K562 (cell line): ENCODE results near the gene HES3. TPM values are rescaled to one million over a fixed set of nuclear protein-coding genes. Genes with fewer than 3 reads are reported as not detected.
A peak's percentile ranks its signal among the peaks of the same experiment; 100 is the strongest.

Experiments
- ATAC-seq: fragments of 200-7000 bp; cut with Tn5 transposase; 3 replicates; pipeline ENCODE4 v1.9.1; 2020; ENCODE audit warnings: moderate library complexity
- BruUV-seq: library from RNA; stranded (reverse); fragments of 400-500 nt; replicated peaks from 2 replicates; lab custom pipeline; 2021; lab: Mats Ljungman, UMichigan
- CTCF ChIA-PET: fragments of 300-600 bp; formaldehyde crosslinking; extraction: SDS; loops from one replicate; lab custom pipeline; 2021; ENCODE audit warnings: low intra/inter-chr PET ratio; lab: Yijun Ruan, JAX
- POLR2A ChIA-PET: fragments of 300-600, 350-650 bp; sonication (Branson Sonifier 250); formaldehyde crosslinking; extraction: SDS; loops from one replicate; lab custom pipeline; 2021; ENCODE audit warnings: antibody characterized with exemption, inconsistent platforms; lab: Yijun Ruan, JAX
- DNase-seq, 4 experiments: peaks; one replicate each; pipeline versions ENCODE4 v3.0.0 to v3.0.0-alpha.2; 2011 to 2018; ENCODE audit warnings: low spot score in 3 of 4, mixed read lengths in 3 of 4; ENCODE audit errors: extremely low read depth in 1 of 4
- FAIRE-seq: peaks from 2 replicates; lab custom pipeline; 2011; peaks lifted over from hg19 to GRCh38; lab: Jason Lieb, UNC
- H2AFZ ChIP-seq: 2 replicates; pipeline ENCODE4 v1.6.0; 2011; ENCODE audit warnings: low read depth, low read length, control low read depth, inconsistent platforms
- H3K27ac ChIP-seq: fragments of 200-600 bp; 3 replicates; pipeline ENCODE4 v1.8.0; 2011; ENCODE audit warnings: low read depth, mild to moderate bottlenecking, control low read depth, inconsistent platforms, low read length, moderate library complexity, mixed read lengths; ENCODE audit errors: extremely low read depth
- H3K27me3 ChIP-seq, 2 experiments: fragments of 300-600 bp in 1 of 2; 2 replicates in 1 of 2; 3 replicates in 1 of 2; pipeline versions ENCODE4 v1.6.0 to v1.8.0; 2011; ENCODE audit warnings: inconsistent platforms in 2 of 2, low read length in 2 of 2, mild to moderate bottlenecking in 1 of 2, mixed read lengths in 1 of 2, moderate library complexity in 1 of 2; ENCODE audit not compliant: control insufficient read depth in 2 of 2, insufficient read depth in 2 of 2
- H3K36me3 ChIP-seq: fragments of 300-600 bp; 3 replicates; pipeline ENCODE4 v1.8.0; 2011; ENCODE audit warnings: mild to moderate bottlenecking, low read length, inconsistent platforms; ENCODE audit not compliant: control insufficient read depth, insufficient read depth
- H3K4me1 ChIP-seq, 2 experiments: fragments of 200-600 bp in 1 of 2; replicated peaks in 1 of 2; 2 replicates in 1 of 2; 3 replicates in 1 of 2; pipeline versions ENCODE4 v1.5.1 to v1.8.0; 2011; ENCODE audit warnings: inconsistent platforms in 2 of 2, low read length in 2 of 2, mild to moderate bottlenecking in 1 of 2, mixed read lengths in 1 of 2, moderate library complexity in 1 of 2; ENCODE audit not compliant: control insufficient read depth in 2 of 2, insufficient read depth in 2 of 2
- H3K4me2 ChIP-seq: 2 replicates; pipeline ENCODE4 v1.6.1; 2011; ENCODE audit warnings: low read length, control low read depth, inconsistent platforms, mixed read lengths; ENCODE audit not compliant: insufficient read depth
- H3K4me3 ChIP-seq: fragments of 200-600 bp; sonication (generic), shearing (Covaris generic); 2 replicates; pipeline ENCODE4 v1.5.1; 2016; ENCODE audit warnings: control low read depth, inconsistent platforms
- H3K79me2 ChIP-seq: fragments of 200-600 bp; 3 replicates; pipeline ENCODE4 v1.8.0; 2011; ENCODE audit warnings: low read length, inconsistent platforms; ENCODE audit not compliant: control insufficient read depth, insufficient read depth
- H3K9ac ChIP-seq, 2 experiments: 2 replicates each; pipeline versions ENCODE4 v1.6.0 to v1.6.1; 2011; ENCODE audit warnings: low read depth in 2 of 2, low read length in 2 of 2, control low read depth in 1 of 2, inconsistent platforms in 1 of 2, mild to moderate bottlenecking in 1 of 2, mixed read lengths in 1 of 2; ENCODE audit not compliant: insufficient read depth in 1 of 2
- H3K9me1 ChIP-seq: one replicate; pipeline ENCODE4 v1.6.0; 2011; ENCODE audit warnings: inconsistent platforms, mild to moderate bottlenecking, low read length, moderate library complexity; ENCODE audit not compliant: control insufficient read depth, insufficient read depth
- H3K9me3 ChIP-seq: replicated peaks from 2 replicates; pipeline ENCODE4 v1.5.1; 2011; ENCODE audit warnings: low read depth, low read length, inconsistent platforms; ENCODE audit not compliant: control insufficient read depth, insufficient read depth
- H4K20me1 ChIP-seq: replicated peaks from 2 replicates; pipeline ENCODE4 v1.6.1; 2011; ENCODE audit warnings: low read length, inconsistent platforms, mixed read lengths; ENCODE audit not compliant: control insufficient read depth, insufficient read depth
- ATF1 ChIP-seq, 2 experiments: fragments of 450-650 bp in 1 of 2; IDR thresholded peaks; 2 replicates each; pipeline ENCODE4 v1.6.1; 2016; ENCODE audit warnings: missing compliant biosample characterization in 1 of 2, missing genetic modification characterization in 1 of 2
- BRCA1 ChIP-seq, 2 experiments: fragments of 450-650 bp in 1 of 2; sonication (generic) in 1 of 2; formaldehyde crosslinking in 1 of 2; IDR thresholded peaks; 2 replicates each; pipeline versions ENCODE4 v1.5.0 to v1.6.1; 2017 to 2020; ENCODE audit warnings: mild to moderate bottlenecking in 1 of 2, missing genetic modification reagents in 1 of 2
- CLOCK ChIP-seq: fragments of 250-450 bp; sonication (Bioruptor Pico); IDR thresholded peaks from 2 replicates; pipeline ENCODE4 v1.4.0; 2020; ENCODE audit warnings: mild to moderate bottlenecking, moderate library complexity, borderline replicate concordance
- ESRRB ChIP-seq: fragments of 250-450 bp; sonication (Bioruptor Pico); IDR thresholded peaks from 2 replicates; pipeline ENCODE4 v1.5.0; 2020; ENCODE audit warnings: mild to moderate bottlenecking, moderate library complexity, borderline replicate concordance
- HDAC1 ChIP-seq, 2 experiments: fragments of 450-650 bp; IDR thresholded peaks; 2 replicates each; pipeline ENCODE4 v1.6.1; 2016 to 2017; ENCODE audit warnings: inconsistent platforms in 1 of 2, mild to moderate bottlenecking in 1 of 2, moderate library complexity in 1 of 2
- MYBL2 ChIP-seq, 2 experiments: fragments of 450-650 bp in 1 of 2; sonication (generic) in 1 of 2; formaldehyde crosslinking in 1 of 2; IDR thresholded peaks; 2 replicates each; pipeline versions ENCODE4 v1.6.1 to v1.8.1; 2017 to 2022; ENCODE audit warnings: borderline replicate concordance in 1 of 2, inconsistent platforms in 1 of 2, low read depth in 1 of 2, mild to moderate bottlenecking in 1 of 2, missing genetic modification reagents in 1 of 2, moderate library complexity in 1 of 2
- NR3C1 ChIP-seq: sonication (generic); formaldehyde crosslinking; IDR thresholded peaks from 2 replicates; pipeline ENCODE4 v1.8.1; 2022; ENCODE audit warnings: missing genetic modification reagents
- RBFOX2 ChIP-seq: fragments of 200-400 bp; formaldehyde crosslinking; IDR thresholded peaks from 2 replicates; pipeline ENCODE4 v1.6.1; 2017; ENCODE audit warnings: low read depth, mild to moderate bottlenecking, low read length, moderate library complexity
- SAFB2 ChIP-seq: fragments of 200-400 bp; formaldehyde crosslinking; IDR thresholded peaks from 2 replicates; pipeline ENCODE4 v1.6.1; 2018; ENCODE audit warnings: borderline replicate concordance, low read length, low read depth, moderate library complexity; ENCODE audit not compliant: severe bottlenecking
- SMARCA5 ChIP-seq: fragments of 450-650 bp; IDR thresholded peaks from 2 replicates; pipeline ENCODE4 v1.6.1; 2016
- SRSF9 ChIP-seq: fragments of 200-400 bp; formaldehyde crosslinking; IDR thresholded peaks from 2 replicates; pipeline ENCODE4 v1.6.1; 2017; ENCODE audit warnings: low read depth, low read length, borderline replicate concordance
- WGBS: fragments of 100-300 bp; shearing (Covaris generic); methylation state at CpG from one replicate; pipeline ENCODE4 v1.1.6; 2016; ENCODE audit warnings: low coverage, mixed read lengths; ENCODE audit not compliant: insufficient coverage; ENCODE audit errors: missing lambda C conversion rate; 5-methylcytosine and 5-hydroxymethylcytosine counted together
- in situ Hi-C: fragments of 300-500 bp; cut with MboI; formaldehyde crosslinking; loops from 4 replicates; pipeline ENCODE4 v1.15.0; 2018; ENCODE audit warnings: inconsistent platforms, mixed read lengths
- intact Hi-C: fragments of 100-400 bp; cut with micrococcal nuclease; formaldehyde crosslinking; loops from 2 replicates; pipeline ENCODE4 v1.14.2; 2022
- polyA plus RNA-seq, 8 experiments: library from polyadenylated mRNA; depleted of rRNA in 4 of 8; stranded (reverse) in 5 of 8; unstranded in 3 of 8; fragments of >200 nt; fragmentation: Nextera tagmentation in 2 of 8; fragmentation: Illumina TruSeq in 1 of 8; extraction: Ambion mirVana in 2 of 8; extraction: Trizol in 1 of 8; gene quantifications; 2 replicates each; pipeline versions ENCODE4 v1.2.1 to v1.2.3, GENCODE V29; 2011 to 2014; ENCODE audit warnings: inconsistent platforms in 1 of 8, missing spikeins in 1 of 8
- total RNA-seq, 7 experiments: library from RNA; depleted of rRNA in 6 of 7; stranded (reverse); fragments of >200 nt in 6 of 7; fragmentation: Illumina TruSeq in 2 of 7; extraction: Trizol in 2 of 7; gene quantifications; 2 replicates each; pipeline versions ENCODE4 v1.2.1 to v1.2.3, GENCODE V29; 2011 to 2021; ENCODE audit warnings: low replicate concordance in 1 of 7
- TF ChIP-seq, protein P1 (sequence below): fragments of 450-650 bp; IDR thresholded peaks from 2 replicates; pipeline ENCODE4 v1.7.0; 2016; ENCODE audit warnings: borderline replicate concordance
- TF ChIP-seq, protein P2 (sequence below): sonication (generic); formaldehyde crosslinking; IDR thresholded peaks from 2 replicates; pipeline ENCODE4 v1.8.0; 2022; ENCODE audit warnings: missing genetic modification reagents, mild to moderate bottlenecking, moderate library complexity, borderline replicate concordance

The HES3 gene
- total and polyA plus RNA-seq, 9 of the 15 experiments (the other 6 are each of a cell fraction or from before 2014, with no cell fraction given), result not detected

- Histone ChIP-seq H3K9ac (peak overlapping the region; percentile 68 to 95), H3K27me3 (no peaks in the 10 kb centered on the region), H2AFZ (peak overlapping the region; percentile 86), H3K36me3 (peaks cover 56% of the 10 kb centered on the region; the same call in 2 of the 3 replicates), H3K79me2 (peaks cover 49% of the 10 kb centered on the region), H3K9me3 (no peaks in the 10 kb centered on the region), H4K20me1 (no peaks in the 10 kb centered on the region), H3K4me1 (peaks cover 7 to 72% of the 10 kb centered on the region in 2 experiments; a peak in 4 of 5 replicates), H3K4me2 (peak overlapping the region; percentile 71), H3K9me1 (peaks cover 4% of the 10 kb centered on the region), H3K27ac (peak overlapping the region; percentile 75; the same call in 2 of the 3 replicates), H3K4me3 (peak overlapping the region; percentile 41)
- DNase-seq (peak; percentile 38 to 51 (median 40)), ATAC-seq (peak; percentile 4; the same call in 1 of the 3 replicates), FAIRE-seq (no peak)
- POLR2A ChIA-PET, result interaction anchor here (0.6 to 1.9 kb wide), 5 partner anchors 8 to 298 kb away, joined by 3 to 6 read pairs (median 4); no protein-coding TSS in a partner anchor
- CTCF ChIA-PET, result no interaction called here
- 74% methylated on average over 15 of the region's 17 CpGs for WGBS
- BruUV-seq, result no TSS peak
- in situ Hi-C loops (no loop called here), intact Hi-C loops (no loop called here)
- TF ChIP-seq HDAC1 (IDR thresholded peaks at IDR 0.05) (0 out of 4 replicates have a peak, but pooled peaks of 1 of the 2 experiments have one; percentile 2), BRCA1 (IDR thresholded peaks at IDR 0.05) (no peak), BRCA1 (CRISPR knock-in tag; IDR thresholded peaks at IDR 0.05) (peak; percentile 16; the same call in 1 of the 2 replicates), RBFOX2 (0 out of 2 replicates have a peak, but pooled peaks have one; percentile 47), CLOCK (CRISPR knock-in tag) (no peak), SMARCA5 (0 out of 2 replicates have a peak, but pooled peaks have one; percentile 19), MYBL2 (IDR thresholded peaks at IDR 0.05; ENCODE audit: low read depth) (no peak), MYBL2 (CRISPR knock-in tag; IDR thresholded peaks at IDR 0.05; ENCODE audit: borderline replicate concordance) (0 out of 2 replicates have a peak, but pooled peaks have one; percentile 2), NR3C1 (CRISPR knock-in tag) (peak; percentile 12; the same call in 1 of the 2 replicates), ATF1 (CRISPR knock-in tag; IDR thresholded peaks at IDR 0.05) (no peak), ATF1 (tag; IDR thresholded peaks at IDR 0.05) (0 out of 2 replicates have a peak, but pooled peaks have one; percentile 8), SAFB2 (no peak), ESRRB (CRISPR knock-in tag) (no peak), SRSF9 (no peak)
- TF ChIP-seq, protein P1, sequence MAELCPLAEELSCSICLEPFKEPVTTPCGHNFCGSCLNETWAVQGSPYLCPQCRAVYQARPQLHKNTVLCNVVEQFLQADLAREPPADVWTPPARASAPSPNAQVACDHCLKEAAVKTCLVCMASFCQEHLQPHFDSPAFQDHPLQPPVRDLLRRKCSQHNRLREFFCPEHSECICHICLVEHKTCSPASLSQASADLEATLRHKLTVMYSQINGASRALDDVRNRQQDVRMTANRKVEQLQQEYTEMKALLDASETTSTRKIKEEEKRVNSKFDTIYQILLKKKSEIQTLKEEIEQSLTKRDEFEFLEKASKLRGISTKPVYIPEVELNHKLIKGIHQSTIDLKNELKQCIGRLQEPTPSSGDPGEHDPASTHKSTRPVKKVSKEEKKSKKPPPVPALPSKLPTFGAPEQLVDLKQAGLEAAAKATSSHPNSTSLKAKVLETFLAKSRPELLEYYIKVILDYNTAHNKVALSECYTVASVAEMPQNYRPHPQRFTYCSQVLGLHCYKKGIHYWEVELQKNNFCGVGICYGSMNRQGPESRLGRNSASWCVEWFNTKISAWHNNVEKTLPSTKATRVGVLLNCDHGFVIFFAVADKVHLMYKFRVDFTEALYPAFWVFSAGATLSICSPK, result no peak
- TF ChIP-seq, protein P2, sequence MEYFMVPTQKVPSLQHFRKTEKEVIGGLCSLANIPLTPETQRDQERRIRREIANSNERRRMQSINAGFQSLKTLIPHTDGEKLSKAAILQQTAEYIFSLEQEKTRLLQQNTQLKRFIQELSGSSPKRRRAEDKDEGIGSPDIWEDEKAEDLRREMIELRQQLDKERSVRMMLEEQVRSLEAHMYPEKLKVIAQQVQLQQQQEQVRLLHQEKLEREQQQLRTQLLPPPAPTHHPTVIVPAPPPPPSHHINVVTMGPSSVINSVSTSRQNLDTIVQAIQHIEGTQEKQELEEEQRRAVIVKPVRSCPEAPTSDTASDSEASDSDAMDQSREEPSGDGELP (CRISPR knock-in tag), result 0 out of 2 replicates have a peak, but pooled peaks have one; percentile 41
These were observed 34.1 kb upstream of the HES3 start for GRCh38 chr1:6209661-6210580.
